Stimulated activated CD8-positive, alpha-beta memory T cell treated with anti-CD3 and anti-CD28 coated beads, Interleukin-15, amount 100 ng/mL, for 4 hours (primary cell): ENCODE measurements around the gene ASB12.
"Not testable (repeated sequence)": the region's sequence is repeated elsewhere in the genome, so short reads cannot be mapped to it uniquely, and the experiment has no call there.

Source experiments
- DNase-seq, 2 donors: peaks; one replicate each; pipeline ENCODE4 v3.0.0-alpha.2; 2020; ENCODE audit warnings: low read depth in 2 of 2

The ASB12 gene

GRCh38 chrX:64230123-64230970 is at the start of gene ASB12:
TSS of gene ASB12 (minus strand) at chrX:64230607. CDS start at chrX:64225650, 4,957 bp downstream.
- DNase-seq: no peak

DNA sequence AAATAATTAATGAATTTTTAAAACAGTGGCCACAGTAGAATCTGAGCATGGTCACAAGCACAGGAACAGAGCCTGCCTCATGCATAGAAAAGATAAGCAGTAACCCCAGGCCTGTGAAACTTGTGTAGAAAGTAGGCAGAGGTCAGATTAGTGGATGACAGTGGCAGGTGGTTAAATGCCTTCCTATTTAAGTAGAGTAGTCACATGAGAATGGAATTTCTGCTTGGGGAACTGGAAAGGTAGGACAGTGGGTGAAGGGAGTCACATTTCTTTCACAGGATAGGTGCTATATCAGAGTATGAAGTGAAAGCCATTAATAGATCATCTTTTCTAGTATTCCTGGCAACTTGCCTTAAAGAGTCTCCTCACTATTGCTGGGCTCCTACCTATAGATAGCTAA is 34.9 kb upstream of the ASB12 start:
- no peak for DNase-seq

- no peak for DNase-seq
Measured at GRCh38 chrX:64229154-64229553, 1.3 kb downstream of the ASB12 start.

DNA sequence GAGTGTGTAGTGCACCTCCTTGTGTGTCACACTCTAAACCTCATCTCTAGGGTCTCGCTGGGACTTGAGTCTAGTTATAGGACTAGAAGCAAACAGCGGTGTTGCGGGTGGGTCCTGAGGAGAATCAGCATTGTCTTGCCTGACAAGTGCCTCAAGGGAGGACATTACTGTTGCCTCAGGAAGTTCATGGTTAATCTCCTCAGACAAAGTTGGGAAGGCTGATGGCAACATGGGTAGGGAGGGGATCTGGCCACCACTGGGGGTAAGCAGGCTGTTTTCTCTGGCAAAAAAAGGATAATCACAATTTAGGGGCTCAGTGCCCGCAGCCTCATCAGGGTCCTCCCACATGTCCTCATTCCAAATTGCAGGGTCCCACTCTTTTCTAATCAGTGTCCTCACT is 12.4 kb downstream of the ASB12 start:
- DNase-seq: no peak

GRCh38 chrX:64213989-64214388 is 16.4 kb downstream of the ASB12 start:
- DNase-seq: not testable (repeated sequence)

GRCh38 chrX:64206556-64207162 is 23.7 kb downstream of the ASB12 start:
- DNase-seq: no peak

- DNase-seq: peak; percentile 71 to 79
Measured at GRCh38 chrX:64205735-64206501, 24.5 kb downstream of the ASB12 start.

GRCh38 chrX:64205441-64205734 is 25.0 kb downstream of the ASB12 start, which contains the start of gene AMER1:
TSS of gene AMER1 (minus strand) at chrX:64205708. CDS start at chrX:64193286, 12,422 bp downstream.
- no peak for DNase-seq

GRCh38 chrX:64204701-64205440 is 25.5 kb downstream of the ASB12 start:
- DNase-seq: no peak

DNA sequence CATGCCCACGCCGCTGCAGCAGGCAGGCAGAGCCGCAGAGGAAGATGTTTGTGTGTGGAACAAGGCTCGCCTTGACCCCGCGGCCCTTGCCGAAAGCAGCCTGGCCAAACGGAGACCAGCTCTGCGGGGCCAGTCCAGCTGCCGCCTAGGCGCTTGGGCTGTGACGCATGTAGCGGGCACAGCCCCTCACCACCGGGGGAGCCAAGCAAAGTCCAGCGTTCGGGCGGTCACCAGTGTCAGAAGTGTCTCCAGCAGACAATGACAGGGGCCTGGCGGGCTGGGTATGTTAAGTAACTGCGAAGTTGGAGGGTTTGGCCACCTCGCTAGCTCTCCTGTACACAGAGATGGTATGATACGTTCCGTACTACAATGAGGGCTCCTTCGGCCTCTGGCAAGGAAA is 26.2 kb downstream of the ASB12 start:
- DNase-seq: no peak

- DNase-seq: no peak
Measured at GRCh38 chrX:64202808-64203325, 27.5 kb downstream of the ASB12 start.

DNA sequence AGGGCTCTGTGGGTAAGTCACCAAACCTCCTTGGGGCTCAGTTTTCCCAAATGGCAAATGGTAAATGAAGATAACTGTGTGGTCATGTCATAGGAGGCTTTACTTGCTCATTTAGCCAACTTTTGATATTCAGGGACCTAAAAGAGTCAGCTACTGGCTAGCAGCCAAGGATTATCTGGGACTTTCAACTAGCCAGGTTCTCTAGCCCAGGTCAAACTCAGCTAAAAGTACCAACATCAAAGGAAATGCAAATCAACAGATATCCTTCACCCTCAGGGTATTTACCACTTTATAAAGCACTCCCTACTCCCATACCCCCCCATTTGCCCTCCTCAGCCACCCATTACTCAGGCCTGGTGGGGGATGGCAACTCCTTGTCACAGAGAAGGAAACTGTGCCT is 32.4 kb downstream of the ASB12 start:
- DNase-seq: no peak

GRCh38 chrX:64196606-64197005 is 33.8 kb downstream of the ASB12 start:
- no peak for DNase-seq

DNA sequence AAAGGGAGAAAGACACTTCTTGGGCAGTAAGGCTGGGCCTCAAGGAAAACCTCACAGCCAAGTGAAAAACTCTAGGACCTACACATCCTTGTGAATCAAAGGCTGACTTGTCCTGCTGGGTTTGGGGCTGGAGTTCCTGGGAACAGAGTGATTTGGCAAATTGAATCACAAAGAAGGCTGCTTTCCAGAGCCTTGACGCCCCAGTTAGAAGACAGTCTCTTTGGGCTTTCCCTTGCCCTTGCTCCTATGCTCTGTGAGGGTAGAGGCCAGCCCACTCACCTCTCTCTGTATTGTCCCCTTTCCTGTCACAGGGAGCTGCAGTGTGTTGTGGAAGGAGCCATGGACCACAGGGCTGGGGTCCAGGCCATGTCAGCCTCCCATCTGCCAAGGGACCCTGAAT is 34.5 kb downstream of the ASB12 start:
- DNase-seq: no peak

DNA sequence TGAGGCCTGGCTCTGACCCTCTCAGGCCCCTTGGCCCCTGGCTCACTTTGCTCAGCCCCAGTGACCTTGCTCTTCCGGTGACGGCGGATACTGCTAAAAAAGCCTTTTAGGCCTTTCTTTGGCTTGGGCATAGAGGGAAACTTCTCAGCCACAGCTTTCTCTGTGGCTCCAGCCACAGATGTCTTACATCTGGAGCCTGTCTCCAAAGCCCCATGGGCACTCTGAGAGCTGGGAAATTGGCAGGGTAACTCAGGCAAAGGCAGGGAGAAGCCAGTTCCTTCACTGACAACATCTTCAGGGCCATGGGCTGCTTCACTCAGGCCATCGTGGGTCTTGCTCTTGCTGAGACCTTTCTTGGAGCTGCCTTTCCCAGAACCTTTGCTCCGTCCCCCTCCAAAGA is 37.7 kb downstream of the ASB12 start:
- no peak for DNase-seq

DNA sequence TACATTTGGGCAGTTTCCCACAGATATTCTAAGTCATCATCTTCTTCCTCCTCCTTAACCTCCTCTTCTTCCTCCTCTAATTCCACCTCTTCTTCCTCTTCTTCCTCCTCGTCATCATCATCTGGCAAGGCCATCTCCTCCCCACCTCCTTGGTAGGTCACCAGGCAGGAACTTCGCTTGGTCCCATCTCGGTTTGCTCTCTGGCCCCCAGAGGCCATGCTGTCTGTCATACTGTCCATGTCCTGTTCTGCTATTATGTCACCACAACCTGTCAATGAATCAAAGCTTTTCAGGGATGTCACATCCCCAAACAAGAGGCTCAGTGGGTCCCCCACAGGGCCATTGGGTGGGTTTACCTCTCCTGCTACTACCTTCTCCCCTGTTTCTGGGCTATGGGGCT is 38.4 kb downstream of the ASB12 start:
- no peak for DNase-seq

- DNase-seq: no peak
Measured at GRCh38 chrX:64191281-64192010, 39.0 kb downstream of the ASB12 start.

DNA sequence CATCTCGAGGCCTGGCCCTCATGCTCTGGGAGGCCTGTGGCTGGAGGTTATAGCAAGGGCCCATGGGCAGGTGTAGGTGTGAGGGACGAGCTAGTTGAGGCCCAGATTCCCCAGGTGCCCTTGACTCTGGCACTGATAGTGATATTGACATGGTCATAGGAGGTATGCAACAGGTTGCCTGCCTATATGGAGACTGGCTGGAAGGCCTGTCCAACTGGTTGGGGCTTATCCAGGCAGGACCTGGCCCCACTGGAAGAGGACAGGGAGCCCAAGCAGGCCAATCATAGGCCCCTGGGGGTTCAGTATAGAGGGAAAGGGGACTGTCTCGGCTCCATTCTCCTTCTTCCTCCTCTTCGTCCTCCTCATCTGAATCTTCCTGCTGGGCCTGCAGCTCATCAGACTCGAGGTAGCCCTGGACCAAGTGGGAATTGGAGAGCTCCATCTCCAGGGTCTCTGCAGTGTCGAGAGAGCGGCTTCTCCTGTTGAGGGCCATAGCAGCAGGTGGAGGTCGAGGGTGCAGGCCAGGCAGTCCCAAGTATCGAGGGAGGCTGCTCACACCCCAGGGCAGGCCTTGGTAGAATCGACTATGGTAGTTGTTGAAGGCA is 40.2 kb downstream of the ASB12 start:
- no peak for DNase-seq

DNA sequence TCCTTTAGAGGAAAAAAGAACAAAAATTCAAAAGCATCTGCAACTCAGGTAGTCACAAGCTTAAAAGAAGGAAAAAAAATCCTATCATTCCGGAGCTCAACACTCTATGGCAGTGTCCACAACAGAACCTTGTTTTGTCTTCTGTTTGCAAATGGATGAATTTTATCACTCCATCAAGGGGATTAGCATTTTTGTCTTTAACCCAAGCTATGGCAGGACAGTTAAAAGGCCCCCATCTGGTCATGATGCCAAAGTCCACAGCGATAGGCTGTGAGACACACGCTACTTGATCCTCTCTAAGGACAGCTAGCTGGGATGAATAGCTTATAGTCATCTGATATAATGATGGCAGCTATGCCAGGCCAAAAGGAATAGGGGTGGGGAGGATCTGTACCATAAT is 41.5 kb downstream of the ASB12 start:
- no peak for DNase-seq

DNA sequence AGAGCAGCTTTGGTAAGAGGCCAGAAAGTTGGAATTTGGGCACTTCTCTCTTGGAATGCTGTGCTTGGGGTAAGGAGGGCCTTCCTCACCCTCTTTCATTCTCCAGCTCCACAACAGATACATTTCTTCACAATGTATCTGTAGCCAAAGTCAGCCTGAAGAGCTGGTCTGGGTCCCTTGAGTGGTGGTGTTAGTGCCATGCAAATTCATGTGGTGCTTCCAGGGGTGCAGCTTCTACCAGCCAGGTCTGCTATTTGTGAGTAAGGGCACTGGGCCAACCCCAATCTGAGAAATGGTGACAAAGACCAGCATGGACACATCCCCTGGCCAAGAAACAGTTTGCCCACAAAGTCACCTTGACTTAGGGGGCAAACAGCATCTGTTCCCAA is 42.7 kb downstream of the ASB12 start:
- no peak for DNase-seq
